ENCODE results near the gene GAB4.

DNA sequence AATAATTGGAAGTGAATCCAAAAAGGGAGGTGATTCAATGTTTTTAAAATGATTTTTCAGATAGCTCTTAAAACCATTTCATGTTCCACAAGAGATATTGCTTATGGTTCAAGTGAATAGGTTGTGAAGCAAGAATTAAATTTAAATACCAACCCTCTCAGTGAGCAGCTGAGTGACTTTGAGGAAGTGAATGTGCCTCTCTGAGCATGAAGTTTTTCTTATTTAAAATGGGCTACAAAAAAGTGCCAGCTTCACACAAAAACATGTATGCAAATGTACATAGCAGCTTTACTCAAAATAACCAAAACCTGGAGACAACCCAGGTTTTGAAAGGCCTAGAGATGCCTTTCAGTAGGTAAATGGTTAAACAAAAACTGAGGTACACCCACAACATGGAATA is 35.5 kb upstream of the GAB4 start:
- TF ChIP-seq, protein P1, sequence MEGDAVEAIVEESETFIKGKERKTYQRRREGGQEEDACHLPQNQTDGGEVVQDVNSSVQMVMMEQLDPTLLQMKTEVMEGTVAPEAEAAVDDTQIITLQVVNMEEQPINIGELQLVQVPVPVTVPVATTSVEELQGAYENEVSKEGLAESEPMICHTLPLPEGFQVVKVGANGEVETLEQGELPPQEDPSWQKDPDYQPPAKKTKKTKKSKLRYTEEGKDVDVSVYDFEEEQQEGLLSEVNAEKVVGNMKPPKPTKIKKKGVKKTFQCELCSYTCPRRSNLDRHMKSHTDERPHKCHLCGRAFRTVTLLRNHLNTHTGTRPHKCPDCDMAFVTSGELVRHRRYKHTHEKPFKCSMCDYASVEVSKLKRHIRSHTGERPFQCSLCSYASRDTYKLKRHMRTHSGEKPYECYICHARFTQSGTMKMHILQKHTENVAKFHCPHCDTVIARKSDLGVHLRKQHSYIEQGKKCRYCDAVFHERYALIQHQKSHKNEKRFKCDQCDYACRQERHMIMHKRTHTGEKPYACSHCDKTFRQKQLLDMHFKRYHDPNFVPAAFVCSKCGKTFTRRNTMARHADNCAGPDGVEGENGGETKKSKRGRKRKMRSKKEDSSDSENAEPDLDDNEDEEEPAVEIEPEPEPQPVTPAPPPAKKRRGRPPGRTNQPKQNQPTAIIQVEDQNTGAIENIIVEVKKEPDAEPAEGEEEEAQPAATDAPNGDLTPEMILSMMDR (IDR thresholded peaks at IDR 0.05; ENCODE audit: insufficient read depth, low read depth, low read length) = no peak
- TF ChIP-seq EZH2 (IDR thresholded peaks at IDR 0.05; ENCODE audit: insufficient read depth, low read length) = no peak

Measured in astrocyte (in vitro differentiated cells and primary cell).